OCI-LY1 (cell line): ENCODE measurements around the gene NGF.

Experiments used
- EZH2 ChIP-seq: fragments of 200-600 bp; sonication (generic), shearing (Covaris generic); IDR thresholded peaks from 2 replicates; pipeline ENCODE4 v1.8.0; 2017; ENCODE audit warnings: borderline replicate concordance, mixed run types, mild to moderate bottlenecking, antibody characterized with exemption, low read length, moderate library complexity, mixed read lengths
- TF ChIP-seq, protein P1 (sequence below): fragments of 200-600 bp; sonication (generic), shearing (Covaris generic); IDR thresholded peaks from 2 replicates; pipeline ENCODE4 v1.5.1; 2017; ENCODE audit warnings: mild to moderate bottlenecking, antibody characterized with exemption, low read length, moderate library complexity, mixed read lengths

DNA sequence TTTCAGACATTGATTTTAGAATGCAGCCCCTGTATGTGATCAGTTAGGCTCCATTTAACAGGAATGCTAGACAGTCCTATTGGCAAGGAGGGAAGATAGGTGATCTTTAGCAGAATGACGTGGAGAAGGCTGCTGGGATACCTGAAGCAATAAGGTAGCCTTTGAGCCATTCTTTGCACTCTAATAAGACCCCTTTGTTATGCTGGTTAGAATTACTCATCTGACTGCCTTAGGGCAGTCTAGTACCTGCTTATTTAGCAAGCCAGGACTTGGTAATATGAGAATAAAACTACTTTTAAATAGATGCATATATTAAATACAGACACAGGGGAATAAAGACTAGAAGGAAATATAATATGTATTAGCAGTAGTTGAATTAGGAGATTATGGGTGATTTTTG lies 29.1 kb downstream of the NGF start:
- TF ChIP-seq, protein P1, sequence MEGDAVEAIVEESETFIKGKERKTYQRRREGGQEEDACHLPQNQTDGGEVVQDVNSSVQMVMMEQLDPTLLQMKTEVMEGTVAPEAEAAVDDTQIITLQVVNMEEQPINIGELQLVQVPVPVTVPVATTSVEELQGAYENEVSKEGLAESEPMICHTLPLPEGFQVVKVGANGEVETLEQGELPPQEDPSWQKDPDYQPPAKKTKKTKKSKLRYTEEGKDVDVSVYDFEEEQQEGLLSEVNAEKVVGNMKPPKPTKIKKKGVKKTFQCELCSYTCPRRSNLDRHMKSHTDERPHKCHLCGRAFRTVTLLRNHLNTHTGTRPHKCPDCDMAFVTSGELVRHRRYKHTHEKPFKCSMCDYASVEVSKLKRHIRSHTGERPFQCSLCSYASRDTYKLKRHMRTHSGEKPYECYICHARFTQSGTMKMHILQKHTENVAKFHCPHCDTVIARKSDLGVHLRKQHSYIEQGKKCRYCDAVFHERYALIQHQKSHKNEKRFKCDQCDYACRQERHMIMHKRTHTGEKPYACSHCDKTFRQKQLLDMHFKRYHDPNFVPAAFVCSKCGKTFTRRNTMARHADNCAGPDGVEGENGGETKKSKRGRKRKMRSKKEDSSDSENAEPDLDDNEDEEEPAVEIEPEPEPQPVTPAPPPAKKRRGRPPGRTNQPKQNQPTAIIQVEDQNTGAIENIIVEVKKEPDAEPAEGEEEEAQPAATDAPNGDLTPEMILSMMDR = no peak
- no peak for TF ChIP-seq EZH2
